Epithelial cell of proximal tubule (primary cell): ENCODE measurements around the gene TMEM115. TPM values are rescaled to one million over a fixed set of nuclear protein-coding genes. Genes with fewer than 3 reads are reported as not detected.

Experiments used
- DNase-seq: peaks from one replicate; pipeline ENCODE4 v3.0.0-alpha.2; 2011; ENCODE audit warnings: low read depth
- H3K4me3 ChIP-seq: 2 replicates; pipeline ENCODE4 v1.5.1; 2011; ENCODE audit warnings: low read depth, mild to moderate bottlenecking, low read length
- CTCF ChIP-seq: conservative IDR thresholded peaks from 2 replicates; pipeline ENCODE4 v1.5.1; 2012; ENCODE audit warnings: low read depth, mild to moderate bottlenecking, low read length
- total RNA-seq: library from RNA; depleted of rRNA; stranded (reverse); fragments of >200 nt; gene quantifications from 2 replicates; pipeline ENCODE4 v1.2.3, GENCODE V29; 2015

TMEM115 gene
- total RNA-seq, 1 donor from 2014 or later: 54.6 TPM

- TF ChIP-seq CTCF: no peak
- H3K4me3 ChIP-seq: no peak overlapping the region
- no peak for DNase-seq
Measured at GRCh38 chr3:50340147-50340447, 19.2 kb downstream of the TMEM115 start.

GRCh38 chr3:50339485-50340146 is 19.7 kb downstream of the TMEM115 start:
- DNase-seq: no peak
- no peak overlapping the region for H3K4me3 ChIP-seq
- TF ChIP-seq CTCF: no peak

- TF ChIP-seq CTCF: no peak
- DNase-seq: no peak
- no peak overlapping the region for H3K4me3 ChIP-seq
Measured at GRCh38 chr3:50338965-50339364, 20.4 kb downstream of the TMEM115 start.

GRCh38 chr3:50337175-50337861 is 22.0 kb downstream of the TMEM115 start:
- peak; percentile 81 for DNase-seq

GRCh38 chr3:50336452-50337174 is 22.7 kb downstream of the TMEM115 start:
- TF ChIP-seq CTCF: no peak
- DNase-seq: no peak
- peak overlapping the region; percentile 95 for H3K4me3 ChIP-seq

More at GRCh38 chr3:50337175-50337861, 22.0 kb downstream of the TMEM115 start:
- no peak for TF ChIP-seq CTCF
- peak overlapping the region; percentile 95 for H3K4me3 ChIP-seq

- H3K4me3 ChIP-seq: no peak overlapping the region
- no peak for TF ChIP-seq CTCF
- DNase-seq: no peak
Measured at GRCh38 chr3:50334339-50335075, 24.8 kb downstream of the TMEM115 start.
